NCI-H226 (cell line): ENCODE results near the gene AKR7A3.
"Not testable (repeated sequence)": the region's sequence is repeated elsewhere in the genome, so short reads cannot be mapped to it uniquely, and the experiment has no call there.

ENCODE experiments used
- DNase-seq: peaks from one replicate; pipeline ENCODE4 v3.0.0-alpha.2; 2015

The AKR7A3 gene

DNA sequence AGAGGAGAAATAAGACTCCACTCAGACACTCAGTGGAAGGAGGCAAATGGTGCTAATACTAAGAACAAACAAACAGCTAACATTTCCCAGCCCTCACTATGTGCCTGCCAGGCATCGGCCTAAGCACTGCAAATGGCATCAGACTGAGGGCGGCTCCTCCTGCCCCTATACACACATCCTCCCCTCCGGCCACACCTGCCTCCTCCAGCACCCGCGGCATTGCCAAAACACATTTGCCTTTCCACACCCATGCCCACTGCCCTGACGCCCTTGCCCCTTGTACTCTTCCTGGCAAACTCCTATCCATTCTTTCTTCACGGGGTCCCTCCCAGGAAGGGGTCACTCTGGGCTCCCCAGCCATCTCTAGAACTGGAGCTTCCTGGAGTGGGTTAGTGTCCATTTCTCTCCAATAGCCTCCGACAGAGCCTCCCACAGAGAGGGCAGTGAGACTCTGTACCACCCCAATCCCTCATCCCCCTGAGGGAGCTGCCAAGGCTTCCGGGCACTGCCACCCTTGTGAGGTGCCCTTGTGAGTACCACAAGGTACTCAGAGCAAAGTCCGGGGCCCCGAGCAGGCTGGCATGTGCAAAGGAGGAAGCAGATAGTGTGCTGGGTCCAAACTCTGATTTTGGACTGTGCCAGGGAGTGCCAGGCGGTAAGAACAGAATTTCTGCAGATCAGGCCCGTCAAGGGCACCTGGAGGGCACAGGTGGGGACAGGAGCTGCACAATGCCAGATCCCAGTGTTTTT, 959 bp downstream of the AKR7A3 start:
- DNase-seq, result no peak

DNA sequence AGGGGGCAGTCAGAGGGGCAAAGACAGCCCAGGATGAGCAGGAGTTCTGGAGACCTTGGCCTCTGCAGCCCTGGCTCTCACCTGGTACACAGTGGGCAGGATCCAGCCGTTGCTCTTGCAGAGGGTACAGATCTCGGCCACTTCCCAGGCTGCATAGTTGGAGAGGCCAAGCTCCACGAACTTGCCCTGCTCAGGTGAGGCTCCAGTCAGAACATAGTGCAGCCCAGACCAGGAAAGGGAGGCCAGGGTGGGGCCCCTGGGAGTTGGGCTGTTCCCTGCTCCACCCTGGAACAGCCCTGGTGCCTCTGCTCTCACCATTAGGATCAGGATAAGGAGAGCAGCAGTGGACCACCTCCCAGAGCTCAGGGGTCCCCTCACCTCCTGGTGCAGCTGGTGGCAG, 2.8 kb downstream of the AKR7A3 start:
- DNase-seq, result not testable (repeated sequence)

DNA sequence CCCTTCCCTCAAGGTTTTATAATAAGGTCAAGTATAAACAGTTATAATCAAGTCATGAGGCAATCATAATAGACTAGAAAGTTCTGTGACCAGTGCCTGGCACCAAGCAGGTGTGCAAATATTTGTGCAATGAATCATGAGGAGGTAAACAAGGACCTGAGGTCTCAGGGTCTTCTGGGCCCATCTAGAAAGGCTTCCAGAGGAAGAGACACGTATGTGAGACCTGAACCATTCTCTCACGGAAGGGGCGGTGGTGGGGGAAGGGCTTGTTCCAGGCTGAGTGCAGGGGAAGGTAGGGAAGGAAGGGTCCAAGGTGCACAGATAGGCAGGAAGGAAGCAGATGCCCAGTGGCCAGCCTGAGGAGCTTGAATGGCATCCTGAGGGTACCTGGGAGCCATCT, 3.2 kb downstream of the AKR7A3 start:
- DNase-seq, result not testable (repeated sequence)

DNA sequence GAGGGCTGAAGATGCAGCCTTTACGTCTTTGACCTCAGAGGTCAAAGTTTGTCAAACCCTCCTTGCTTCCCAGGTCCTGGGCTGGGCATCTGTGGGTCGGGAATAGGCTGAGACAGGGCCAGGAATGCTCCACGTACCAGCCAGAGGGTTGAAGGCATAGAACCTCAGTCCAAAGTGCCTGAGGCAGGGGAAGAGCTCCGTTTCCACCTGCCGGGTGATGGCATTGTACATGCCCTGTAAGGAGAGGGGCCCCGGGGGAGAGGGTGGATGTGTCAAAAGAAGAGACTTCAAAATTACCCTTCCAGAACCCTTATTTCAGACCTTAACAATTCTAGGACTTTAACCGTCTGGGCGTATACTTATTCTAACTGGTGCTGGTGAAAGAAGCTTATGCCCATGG, 3.7 kb downstream of the AKR7A3 start:
- DNase-seq, result no peak

DNA sequence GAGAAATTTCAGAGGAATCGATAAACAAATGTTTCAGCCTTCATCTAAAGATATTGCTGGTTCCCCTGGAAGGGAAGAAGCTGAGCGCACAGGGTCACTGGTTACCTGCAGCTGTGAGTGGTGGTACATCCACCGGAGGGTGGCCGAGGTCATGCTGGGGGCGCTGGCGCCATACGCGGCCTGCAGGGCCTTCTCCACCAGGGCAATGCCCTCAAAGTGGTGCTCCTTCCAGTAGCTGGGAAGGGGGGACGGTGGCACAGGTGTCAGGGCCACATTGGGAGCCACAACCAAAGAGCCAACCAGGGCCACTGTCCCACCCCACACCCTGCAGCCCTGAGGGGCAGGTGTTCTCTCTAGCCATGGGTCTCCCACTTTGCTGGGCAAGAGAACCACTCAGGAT, 4.7 kb downstream of the AKR7A3 start:
- DNase-seq, result no peak

DNA sequence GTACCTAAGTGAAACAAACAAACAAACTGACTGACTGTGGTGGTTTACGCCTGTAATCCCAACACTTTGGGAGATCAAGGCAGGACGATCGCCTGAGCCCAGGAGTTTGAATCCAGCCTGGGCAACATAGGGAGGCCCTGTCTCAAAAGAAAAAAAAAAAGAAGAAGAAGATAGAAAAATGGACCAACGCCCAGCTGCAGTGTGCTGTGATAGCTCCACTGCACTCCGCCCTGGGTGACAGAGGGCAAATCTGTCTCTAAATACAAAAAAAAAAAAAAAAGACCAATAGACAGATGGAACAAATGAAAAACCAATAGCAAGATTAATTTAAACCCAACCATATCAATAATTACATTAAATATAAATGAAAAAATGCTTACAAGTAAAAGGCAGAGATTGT, 13.9 kb downstream of the AKR7A3 start:
- no peak for DNase-seq

DNA sequence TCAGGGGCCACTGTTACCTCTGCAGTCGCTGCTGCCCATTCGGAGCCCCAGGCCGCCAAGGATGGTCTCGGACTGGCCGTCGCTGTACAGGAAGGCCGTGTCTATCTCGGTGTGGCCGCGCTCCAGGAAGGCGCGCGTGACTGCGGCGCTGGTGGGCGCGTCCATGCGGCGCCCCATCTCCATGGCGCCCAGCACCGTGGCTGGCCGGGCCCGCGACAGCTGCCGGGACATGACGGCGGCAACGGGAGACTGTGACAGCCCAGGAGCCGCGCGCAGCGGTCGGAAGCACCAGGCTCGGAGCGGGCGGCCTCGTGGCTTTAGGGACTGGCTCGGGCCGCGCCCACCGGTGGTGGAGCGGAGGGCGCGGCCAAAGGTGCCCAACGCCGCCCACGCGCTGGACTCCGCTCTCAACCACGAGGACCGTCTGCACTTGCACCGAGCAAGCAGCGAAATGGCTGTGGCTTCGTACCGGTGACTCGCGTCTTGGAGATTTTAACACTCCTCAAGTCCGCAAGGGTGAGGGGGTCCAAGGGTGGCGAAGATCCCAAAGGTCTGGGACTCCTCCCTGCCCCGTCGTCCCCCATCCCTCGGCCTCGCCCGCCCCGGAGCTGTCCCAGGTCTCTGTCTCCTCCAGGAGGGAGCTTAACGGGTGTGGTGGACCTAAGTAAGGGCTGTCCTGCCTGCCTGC, 14.6 kb downstream of the AKR7A3 start:
- not testable (repeated sequence) for DNase-seq

DNA sequence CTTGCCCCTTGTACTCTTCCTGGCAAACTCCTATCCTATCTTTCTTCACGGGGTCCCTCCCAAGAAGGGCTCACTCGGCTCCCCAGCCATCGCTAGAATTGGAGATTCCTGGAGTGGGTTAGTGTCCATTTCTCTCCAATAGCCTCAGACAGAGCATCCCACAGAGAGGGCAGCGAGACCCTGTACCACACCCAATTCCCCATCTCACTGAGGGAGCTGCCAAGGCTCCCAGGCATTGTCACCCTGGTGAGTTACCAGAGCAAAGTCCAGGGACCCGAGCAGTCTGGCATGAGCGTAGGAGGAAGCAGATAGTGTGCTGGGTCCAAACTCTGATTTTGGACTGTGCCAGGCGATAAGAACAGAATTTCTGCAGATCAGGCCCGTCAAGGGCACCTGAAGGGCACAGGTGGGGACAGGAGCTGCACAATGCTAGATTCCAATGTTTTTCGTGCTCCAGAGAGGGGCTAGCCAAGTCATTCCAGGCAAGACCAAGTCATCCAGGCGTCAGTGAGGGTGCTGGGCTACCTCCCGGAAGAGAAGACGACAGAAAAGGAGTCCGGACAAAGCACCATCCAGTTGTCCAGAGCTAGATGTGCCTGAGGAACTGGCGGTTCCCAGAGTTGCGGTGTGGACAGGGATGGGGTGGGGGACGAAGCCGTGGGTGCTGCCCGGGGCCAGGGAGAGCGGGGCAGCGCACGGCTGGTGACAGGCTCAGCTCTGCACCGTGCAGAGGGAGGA, 15.3 kb downstream of the AKR7A3 start:
- no peak for DNase-seq

DNA sequence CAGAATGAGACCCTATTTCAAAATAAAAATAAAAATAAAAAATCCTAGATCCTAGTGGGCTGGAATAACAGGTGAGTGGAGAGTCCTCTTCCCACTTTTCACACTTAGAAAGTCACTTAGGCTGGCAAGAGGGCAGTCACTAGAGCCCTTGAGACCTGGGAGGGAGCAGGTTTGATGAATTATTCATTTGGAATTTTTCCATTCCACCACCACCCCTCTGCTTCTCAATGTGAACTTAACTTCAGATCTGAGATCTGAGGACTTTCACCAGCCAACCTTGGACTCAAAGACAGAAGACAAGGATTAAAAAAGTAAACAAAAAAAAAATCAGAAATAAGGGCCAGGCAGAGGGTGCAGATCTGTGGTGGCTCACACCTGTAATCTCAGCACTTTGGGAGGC, 16.5 kb downstream of the AKR7A3 start:
- no peak for DNase-seq

DNA sequence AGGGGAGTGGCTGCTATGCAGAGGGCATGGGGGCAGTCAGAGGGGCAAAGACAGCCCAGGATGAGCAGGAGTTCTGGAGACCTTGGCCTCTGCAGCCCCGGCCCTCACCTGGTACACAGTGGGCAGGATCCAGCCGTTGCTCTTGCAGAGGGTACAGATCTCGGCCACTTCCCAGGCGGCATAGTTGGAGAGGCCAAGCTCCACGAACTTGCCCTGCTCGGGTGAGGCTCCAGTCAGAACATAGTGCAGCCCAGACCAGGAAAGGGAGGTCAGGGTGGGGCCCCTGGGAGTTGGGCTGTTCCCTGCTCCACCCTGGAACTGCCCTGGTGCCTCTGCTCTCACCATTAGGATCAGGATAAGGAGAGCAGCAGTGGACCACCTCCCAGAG, 18.2 kb downstream of the AKR7A3 start:
- DNase-seq, result not testable (repeated sequence)

DNA sequence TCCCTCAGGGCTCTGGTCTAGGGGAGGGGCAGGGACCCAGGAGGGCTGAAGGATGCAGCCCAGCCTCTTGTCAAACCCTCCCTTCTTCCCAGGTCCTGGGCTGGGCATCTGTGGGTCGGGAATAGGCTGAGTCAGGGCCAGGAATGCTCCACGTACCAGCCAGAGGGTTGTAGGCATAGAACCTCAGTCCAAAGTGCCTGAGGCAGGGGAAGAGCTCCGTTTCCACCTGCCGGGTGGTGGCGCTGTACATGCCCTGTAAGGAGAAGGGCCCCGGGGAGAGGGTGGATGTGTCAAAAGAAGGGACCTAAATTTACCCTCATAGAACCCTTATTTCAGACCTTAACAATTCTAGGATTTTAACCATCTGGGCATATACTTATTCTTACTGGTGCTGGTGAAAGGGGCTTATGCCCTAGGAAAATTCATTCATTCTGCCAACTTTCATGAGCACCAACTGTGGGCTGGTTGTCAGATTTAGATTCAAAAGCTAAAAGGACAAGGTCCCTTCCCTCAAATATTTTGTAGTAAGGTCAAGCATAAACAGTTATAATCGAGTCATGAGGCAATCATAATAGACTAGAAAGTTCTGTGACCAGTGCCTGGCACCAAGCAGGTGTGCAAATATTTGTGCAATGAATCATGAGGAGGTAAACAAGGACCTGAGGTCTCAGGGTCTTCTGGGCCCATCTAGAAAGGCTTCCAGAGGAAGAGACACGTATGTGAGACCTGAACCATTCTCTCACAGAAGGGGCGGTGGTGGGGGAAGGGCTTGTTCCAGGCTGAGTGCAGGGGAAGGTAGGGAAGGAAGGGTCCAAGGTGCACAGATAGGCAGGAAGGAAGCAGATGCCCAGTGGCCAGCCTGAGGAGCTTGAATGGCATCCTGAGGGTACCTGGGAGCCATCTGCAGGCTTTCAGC, 18.9 kb downstream of the AKR7A3 start:
- not testable (repeated sequence) for DNase-seq

DNA sequence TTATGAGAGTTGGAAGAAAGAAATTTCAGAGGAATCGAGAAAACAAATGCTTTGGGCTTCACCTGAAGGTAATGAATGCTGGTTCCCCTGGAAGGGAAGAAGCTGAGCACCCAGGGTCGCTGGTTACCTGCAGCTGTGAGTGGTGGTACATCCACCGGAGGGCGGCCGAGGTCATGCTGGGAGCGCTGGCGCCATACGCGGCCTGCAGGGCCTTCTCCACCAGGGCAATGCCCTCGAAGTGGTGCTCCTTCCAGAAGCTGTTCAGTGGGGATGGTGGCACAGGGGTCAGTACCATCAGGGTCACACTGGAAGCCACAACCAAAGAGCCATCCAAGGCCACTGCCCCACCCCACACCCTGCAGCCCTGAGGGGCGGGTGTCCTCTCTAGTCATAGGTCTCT, 20.1 kb downstream of the AKR7A3 start:
- no peak for DNase-seq

DNA sequence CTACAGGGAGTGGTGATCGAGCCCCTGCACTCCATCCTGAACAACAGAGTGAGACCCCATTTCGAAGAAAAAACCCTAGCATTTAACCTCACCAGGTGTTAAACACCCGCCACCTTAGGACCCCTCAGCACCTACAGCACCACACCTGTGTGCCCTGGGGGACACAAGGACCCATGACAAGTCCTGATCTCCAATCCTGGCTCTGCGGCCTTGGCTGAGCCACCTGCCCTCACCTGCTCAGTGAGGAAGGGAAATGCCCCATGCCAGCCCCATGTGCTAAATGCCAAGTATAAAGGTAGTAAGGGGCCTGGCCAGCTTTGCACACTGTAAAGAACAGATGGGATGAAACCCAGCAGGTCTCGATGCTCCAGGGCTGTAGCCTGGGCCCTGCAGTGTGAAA, 25.8 kb downstream of the AKR7A3 start:
- no peak for DNase-seq

DNA sequence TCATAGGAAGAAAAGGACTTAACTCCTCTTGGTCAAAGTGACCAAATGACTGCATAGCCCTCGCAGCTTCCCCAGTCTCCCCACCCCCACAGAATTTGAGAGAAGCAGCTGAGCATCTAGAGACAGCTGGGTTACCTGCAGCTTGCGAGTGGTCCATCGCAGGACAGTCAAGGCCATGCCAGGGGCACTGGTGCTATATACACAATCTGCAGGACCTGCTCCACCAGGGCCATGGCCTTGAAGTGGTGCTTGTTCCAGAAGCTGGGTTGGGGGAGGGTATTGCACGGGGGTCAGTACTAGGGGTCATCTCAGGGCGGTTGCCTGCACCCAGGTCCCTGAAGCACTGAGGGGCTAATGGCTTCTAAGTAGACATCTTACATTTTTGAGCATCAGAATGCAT, 26.5 kb downstream of the AKR7A3 start:
- DNase-seq, result no peak

DNA sequence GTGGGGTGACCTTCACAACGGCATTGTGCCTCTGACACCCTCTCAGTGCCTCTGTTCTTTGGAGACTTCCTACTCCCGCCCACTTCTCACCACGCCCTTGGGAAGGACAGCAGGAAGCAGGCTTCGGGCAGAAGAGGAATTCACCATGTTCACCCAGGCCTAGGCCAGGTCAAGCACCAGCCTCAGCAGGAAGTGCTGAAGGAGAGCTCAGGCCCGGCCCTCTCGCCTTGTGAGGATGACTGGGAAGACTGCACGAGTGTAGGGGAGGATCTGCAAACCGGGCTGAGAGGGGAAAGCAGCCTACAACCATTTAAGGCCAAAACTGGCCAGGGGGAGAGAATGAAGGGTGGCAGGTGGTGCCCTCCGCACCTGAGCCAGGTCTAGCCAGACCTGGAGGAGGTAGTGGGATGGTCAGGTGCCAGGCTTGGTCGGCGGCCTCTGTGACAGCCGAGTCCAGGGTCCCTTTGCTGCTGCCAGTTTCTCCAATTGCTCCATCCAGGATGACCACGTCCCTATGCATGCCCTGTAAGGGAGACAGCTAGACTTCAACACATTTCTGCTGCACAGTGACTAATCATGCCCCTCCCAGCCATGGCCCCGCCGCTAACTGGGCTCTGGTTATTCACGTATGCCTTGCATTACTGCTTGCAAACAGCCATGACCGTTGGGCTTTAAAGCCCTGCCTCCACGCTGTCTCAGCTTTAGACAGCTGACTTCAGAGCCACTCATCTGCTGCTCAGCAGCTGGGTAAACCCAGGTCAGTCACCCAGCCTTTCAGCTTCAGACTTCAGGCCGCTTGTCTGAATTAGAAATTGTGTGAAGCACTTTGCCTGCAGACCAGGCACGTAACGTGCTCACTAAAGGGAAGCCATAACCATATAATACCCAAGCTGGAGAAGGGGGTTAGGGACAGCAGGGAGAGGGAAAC, 28.1 kb downstream of the AKR7A3 start:
- DNase-seq, result peak; percentile 27

DNA sequence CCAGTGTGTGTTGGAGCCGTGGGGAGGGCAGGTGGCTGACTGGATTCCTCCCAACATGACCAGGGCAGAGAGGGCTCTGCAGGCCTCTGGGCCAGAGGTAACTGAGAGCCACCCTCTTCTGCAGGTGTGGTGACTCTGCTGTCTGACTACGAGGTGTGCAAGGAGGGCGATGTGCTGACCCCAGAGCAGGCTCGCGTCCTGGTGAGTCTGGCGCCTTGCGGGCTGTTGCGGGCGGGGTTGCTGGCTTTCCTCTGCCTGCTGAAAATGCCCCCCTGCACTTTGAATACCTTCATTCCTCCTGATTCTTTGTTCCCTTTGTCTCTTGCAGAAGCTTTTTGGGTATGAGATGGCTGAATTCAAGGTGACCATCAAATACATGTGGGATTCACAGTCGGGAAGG, 30.2 kb downstream of the AKR7A3 start:
- no peak for DNase-seq

DNA sequence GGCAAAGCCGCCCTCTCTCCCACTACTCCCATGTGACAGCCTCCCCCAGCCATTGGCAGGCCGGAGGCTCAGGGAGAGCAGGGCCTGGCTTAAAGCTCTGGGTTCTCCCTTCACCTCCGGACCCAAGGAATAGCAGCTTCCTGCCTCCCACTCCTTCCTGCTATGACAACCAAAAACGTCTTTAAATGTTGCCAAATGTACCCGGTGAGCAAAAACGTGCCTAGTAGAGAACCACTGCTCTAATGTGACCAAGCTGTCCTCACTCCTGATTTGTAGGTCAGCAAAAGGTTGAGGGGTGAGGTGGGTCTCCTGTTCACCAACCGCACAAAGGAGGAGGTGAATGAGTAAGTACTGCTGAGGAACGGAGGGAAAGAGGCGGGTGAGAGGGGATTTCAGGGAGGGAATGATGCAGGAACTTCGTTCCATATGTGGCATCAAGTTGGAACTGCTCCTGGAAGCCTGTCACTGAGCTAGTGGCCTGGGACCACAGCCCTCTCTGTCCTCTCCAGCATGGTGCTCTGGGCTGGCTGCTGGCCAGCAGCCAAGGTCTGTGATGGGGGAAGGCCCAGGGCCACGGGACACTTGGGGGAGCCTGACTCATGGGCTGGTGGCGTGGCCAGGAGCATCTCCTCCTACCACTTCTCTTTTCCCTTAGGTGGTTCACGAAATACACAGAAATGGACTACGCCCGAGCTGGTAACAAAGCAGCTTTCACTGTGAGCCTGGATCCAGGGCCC, 31.2 kb downstream of the AKR7A3 start:
- no peak for DNase-seq

DNA sequence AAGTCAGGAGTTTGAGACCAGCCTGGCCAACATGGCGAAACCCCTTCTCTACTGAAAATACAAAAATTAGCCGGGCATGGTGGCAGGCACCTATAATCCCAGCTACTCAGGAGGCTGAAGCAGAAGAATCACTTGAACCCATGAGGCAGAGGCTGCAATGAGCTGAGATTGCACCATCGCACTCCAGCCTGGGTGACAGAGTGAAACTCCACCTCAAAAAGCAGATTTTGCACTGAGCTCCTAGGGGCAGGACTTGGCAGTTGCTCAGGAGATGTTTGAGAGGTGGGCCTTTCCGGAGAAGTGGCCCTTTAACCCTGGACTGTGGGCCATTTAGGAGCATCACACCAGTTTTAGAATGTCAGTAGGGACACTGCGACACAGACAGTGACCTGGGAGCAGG, 32.3 kb downstream of the AKR7A3 start:
- not testable (repeated sequence) for DNase-seq

DNA sequence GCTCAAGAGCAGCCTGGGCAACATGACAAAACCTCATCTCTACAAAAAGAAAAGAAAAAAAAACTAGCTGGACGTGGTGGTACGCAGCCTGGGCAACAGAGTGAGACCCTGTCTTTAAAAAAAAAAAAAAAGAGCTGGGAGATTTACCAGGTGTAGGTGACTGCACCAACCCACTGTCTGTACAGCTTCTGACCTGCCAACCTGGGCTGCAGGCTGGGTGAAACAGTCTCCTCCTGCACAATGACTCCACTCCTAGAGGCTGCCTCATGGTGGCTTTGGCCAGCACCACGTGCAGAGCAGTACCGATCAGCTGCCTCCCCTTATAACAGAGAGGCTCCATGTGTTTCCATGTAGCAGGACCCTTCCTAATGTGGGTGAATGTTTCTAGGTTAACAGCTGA, 33.3 kb downstream of the AKR7A3 start:
- DNase-seq, result no peak

DNA sequence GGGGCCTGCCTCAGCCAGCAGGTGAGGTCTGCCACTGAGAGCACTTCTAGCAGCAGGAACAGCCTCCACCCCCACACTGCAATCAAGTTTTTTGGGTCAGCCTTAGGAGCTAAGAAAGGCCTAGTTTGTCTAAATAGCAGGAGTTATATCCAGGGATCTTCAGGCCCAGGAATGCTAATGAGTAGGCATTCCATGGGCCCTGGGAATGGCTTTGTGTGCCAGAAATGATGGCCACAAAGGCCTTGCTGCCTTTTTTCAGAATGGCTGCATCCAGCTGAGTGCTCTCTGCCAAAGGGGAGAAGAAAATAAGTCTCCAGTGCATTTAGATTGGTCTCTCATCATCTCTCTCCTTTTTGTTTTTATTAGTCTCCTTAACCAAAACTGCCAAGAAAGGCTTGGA, 34.2 kb downstream of the AKR7A3 start:
- DNase-seq, result no peak
